ENCODE measurements around the gene RDH8.

Gene RDH8

DNA sequence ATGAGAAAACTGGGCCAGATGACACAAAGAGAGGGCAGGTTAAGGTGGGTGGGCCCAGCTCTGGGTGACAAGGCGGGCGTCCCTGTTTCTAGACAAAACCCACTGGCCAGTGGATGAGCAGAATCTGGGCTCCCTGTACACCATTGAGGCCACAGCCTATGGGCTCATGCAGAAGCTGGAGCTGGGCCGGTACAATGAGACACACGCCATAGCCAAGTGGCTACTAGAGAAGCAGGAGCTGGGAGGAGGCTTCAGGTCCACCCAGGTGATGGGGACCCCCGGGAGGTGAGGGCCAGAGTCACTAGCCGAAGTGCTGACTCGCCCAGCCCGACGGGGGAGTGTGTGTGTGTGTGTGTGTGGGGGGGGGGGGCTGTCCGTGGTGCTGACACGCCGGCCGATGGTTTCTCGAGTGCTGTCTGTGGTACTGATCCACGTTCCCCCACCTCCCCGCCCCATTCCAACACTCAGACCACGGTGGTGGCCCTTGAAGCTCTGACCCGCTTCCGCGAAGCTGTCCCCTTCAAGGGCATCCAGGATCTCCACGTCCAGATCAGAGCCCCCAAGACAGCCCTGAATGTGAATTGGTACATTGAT, 48.5 kb downstream of the RDH8 start:
- H3K36me3 ChIP-seq (ENCODE audit: control insufficient read depth, insufficient read depth, low read length): no peaks in the 10 kb centered on the region
- H3K4me3 ChIP-seq (ENCODE audit: insufficient read depth, low read depth, low read length): no peak overlapping the region
- H3K4me1 ChIP-seq (ENCODE audit: control insufficient read depth, insufficient read depth, low read length): no peaks in the 10 kb centered on the region
- no peak overlapping the region for H3K27ac ChIP-seq (ENCODE audit: insufficient read depth, low read depth, low read length, poor library complexity, severe bottlenecking)
- WGBS, 2 experiments: 36 to 41% methylated on average over 16 to 19 of the region's 21 CpGs
- H3K9me3 ChIP-seq (ENCODE audit: control insufficient read depth, low read length): no peaks in the 10 kb centered on the region
- H3K27me3 ChIP-seq (ENCODE audit: control insufficient read depth, insufficient read depth, low read length, poor library complexity, severe bottlenecking): no peaks in the 10 kb centered on the region

DNA sequence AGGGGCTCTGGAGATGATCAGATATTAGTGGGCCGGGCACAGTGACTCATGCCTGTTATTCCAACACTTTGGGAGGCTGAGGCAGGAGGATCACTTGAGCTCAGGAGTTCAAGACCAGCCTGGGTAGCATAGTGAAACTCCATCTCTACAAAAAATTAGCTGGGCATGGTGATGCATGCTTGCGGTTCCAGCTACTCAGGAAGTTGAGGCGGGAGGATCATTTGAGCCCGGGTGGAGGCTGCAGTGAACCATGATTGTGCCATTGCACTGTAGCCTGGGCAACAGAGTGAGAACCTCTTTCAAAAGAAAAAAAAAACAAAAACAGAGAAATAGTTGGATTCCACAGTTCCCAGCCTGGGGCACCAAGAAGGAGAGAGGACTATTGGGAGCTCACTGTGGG, 54.9 kb downstream of the RDH8 start:
- Histone ChIP-seq H3K27ac (ENCODE audit: insufficient read depth, low read depth, low read length, poor library complexity, severe bottlenecking) (no peak overlapping the region), H3K4me3 (ENCODE audit: insufficient read depth, low read depth, low read length) (no peak overlapping the region), H3K27me3 (ENCODE audit: control insufficient read depth, insufficient read depth, low read length, poor library complexity, severe bottlenecking) (no peaks in the 10 kb centered on the region), H3K4me1 (ENCODE audit: control insufficient read depth, insufficient read depth, low read length) (no peaks in the 10 kb centered on the region), H3K36me3 (ENCODE audit: control insufficient read depth, insufficient read depth, low read length) (no peaks in the 10 kb centered on the region), H3K9me3 (ENCODE audit: control insufficient read depth, low read length) (no peaks in the 10 kb centered on the region)
- WGBS, 2 experiments: 86 to 89% methylated on average over 4 of the region's 4 CpGs

DNA sequence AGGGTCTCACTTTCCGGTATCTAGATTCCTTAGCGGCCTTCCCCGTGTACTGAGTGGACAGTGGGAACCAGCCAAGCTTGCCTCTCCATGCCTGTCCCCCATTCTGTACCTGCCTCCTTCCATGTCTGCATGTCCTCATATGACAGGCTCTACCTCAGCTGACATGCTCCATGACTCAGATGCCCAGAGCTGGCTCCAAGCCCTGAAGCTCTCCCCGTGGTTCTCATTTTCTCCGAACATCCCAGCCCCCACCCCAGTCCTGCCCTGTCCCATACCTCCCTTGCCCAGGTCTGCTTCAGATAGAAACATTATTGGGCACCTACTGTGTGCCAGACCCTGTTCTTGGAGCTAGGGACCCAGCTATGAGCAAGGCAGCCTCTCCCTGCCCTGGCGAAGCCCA, 55.8 kb downstream of the RDH8 start:
- no peak overlapping the region for H3K27ac ChIP-seq (ENCODE audit: insufficient read depth, low read depth, low read length, poor library complexity, severe bottlenecking)
- H3K27me3 ChIP-seq (ENCODE audit: control insufficient read depth, insufficient read depth, low read length, poor library complexity, severe bottlenecking): no peaks in the 10 kb centered on the region
- no peaks in the 10 kb centered on the region for H3K36me3 ChIP-seq (ENCODE audit: control insufficient read depth, insufficient read depth, low read length)
- H3K4me3 ChIP-seq (ENCODE audit: insufficient read depth, low read depth, low read length): no peak overlapping the region
- H3K4me1 ChIP-seq (ENCODE audit: control insufficient read depth, insufficient read depth, low read length): no peaks in the 10 kb centered on the region
- no peaks in the 10 kb centered on the region for H3K9me3 ChIP-seq (ENCODE audit: control insufficient read depth, low read length)
- WGBS, 2 experiments: 81 to 86% methylated on average over 6 of the region's 6 CpGs

DNA sequence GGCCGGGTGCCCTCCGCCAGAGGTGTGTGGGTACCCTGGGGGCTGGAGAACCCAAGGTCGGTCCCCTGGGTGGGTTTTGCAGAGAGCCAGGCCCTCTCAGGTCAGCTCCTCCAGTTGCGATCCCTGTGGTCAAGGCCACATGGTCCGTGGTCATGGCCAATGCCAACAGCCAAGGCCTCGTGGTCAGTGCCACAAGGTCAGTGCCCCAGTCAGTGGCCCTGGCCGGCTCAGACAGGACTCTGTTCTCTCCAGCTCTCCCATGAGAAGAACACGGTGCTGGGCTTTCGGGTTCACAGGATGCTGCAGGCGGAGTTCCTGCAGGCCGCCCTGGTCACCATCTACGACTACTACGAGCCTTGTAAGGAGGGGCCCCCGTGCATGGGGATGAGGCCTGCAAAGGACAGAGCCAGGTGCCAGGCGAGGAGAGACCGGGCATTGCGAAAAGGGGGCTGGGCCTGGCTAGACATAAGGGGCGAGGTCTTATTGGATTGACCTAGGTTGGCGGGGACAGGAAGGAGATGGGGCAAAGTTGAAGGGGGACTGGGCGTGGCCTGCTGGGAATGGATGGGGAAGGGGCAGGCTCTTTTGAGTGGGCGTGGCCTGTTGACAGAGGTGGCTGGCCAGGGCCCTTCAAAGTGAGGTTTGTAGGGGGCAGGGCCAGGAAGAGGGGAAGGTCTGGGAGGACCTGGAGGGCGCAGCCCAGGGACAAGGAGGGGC, 57.6 kb downstream of the RDH8 start:
- Histone ChIP-seq H3K36me3 (ENCODE audit: control insufficient read depth, insufficient read depth, low read length) (no peaks in the 10 kb centered on the region), H3K27me3 (ENCODE audit: control insufficient read depth, insufficient read depth, low read length, poor library complexity, severe bottlenecking) (no peaks in the 10 kb centered on the region), H3K9me3 (ENCODE audit: control insufficient read depth, low read length) (no peaks in the 10 kb centered on the region), H3K4me1 (ENCODE audit: control insufficient read depth, insufficient read depth, low read length) (no peaks in the 10 kb centered on the region), H3K4me3 (ENCODE audit: insufficient read depth, low read depth, low read length) (no peak overlapping the region), H3K27ac (ENCODE audit: insufficient read depth, low read depth, low read length, poor library complexity, severe bottlenecking) (no peak overlapping the region)
- 89 to 92% methylated on average over 22 of the region's 22 CpGs for WGBS, 2 experiments
